Measurements from ENCODE around the gene ELFN1.

DNA sequence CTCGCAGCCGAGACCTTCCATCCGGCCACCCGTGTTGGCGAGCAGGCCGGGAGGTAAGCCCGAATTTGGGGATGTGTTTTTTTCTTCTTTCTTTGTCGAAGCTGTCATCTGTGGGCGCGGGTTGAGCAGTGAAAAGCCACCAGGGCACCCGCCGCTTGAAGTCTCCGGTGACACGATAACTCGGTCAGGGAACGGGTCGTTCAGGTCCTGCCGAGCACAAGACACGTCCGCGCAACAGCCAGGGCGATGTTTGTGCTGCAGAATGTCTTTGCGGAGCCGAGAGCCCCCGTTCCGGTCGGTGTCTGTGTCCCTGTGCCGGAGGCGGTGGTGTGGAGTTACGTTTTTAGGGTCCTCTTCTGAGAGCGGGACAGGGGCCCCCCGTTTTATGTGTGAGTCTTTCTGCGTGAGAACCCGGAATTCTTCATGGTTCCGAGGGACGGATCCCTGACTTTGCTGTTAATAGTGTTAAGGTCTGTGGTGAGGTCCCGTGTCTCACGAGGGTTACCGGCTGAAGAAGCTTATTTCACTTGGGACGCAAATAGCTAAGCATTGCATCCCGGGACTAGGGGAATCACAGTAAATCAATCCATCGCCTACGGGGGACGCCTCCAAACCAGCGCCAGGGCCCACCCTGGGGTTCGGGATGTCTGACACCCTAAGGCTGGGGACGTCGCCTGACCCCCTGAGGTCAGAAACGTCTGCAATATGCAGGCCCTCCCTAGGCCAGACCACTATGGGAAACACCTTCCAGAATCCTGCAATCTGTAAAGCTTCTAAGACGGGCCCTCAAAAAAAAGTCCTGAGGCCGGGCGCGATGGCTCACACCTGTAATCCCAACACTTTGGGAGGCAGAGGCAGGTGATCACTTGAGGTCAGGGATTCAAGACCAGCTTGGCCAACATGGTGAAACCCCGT, 99.5 kb downstream of the ELFN1 start:
- TF ChIP-seq CTCF (optimal IDR thresholded peaks at IDR 0.05 in 1 of 3, IDR thresholded peaks at IDR 0.05 in 1 of 3, conservative IDR thresholded peaks at IDR 0.05 in 1 of 3; ENCODE audit: extremely low read depth in 1 of 3, insufficient read depth in 2 of 3, low read length in 3 of 3) (no peak), EZH2 (IDR thresholded peaks at IDR 0.05; ENCODE audit: low read length) (no peak)

Measured in keratinocyte (primary cell).